ENCODE results near the gene NECAP2.

DNA sequence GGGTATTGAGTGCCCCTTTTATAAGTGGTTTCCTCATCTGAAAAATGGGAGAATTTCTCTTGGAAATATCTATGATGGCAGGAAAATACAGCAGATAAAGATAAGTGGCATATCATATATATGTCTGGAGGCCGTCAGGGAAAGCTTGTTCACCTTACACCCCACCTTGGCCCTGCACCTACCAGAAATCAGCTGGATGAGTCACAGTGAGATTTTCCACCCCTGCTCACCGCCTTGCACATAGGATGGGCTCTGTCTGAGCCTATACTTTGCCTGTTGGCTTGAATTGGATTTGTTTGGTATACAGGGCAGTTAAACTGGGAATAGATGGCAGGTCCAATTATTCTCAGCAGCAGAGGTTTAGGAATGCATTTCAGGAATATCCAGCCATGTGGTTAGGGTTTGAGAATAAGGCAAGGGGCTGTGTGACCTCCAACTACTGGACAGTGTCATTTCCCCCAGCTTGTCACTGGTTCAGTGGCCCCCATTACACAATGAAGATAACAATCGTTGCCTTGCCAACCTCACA is 3.5 kb upstream of the NECAP2 start, which contains the start of gene SPATA21:
- TF ChIP-seq CTCF (IDR thresholded peaks at IDR 0.05) (no peak), POLR2A (IDR thresholded peaks at IDR 0.05) (no peak)

Measured in uterus (tissue), 2 donors.